GM19035 (cell line): Measurements from ENCODE around the gene ICA1L.

ENCODE experiments used
- ATAC-seq: cut with Tn5 transposase; IDR thresholded peaks from one replicate; pipeline ENCODE4 v1.9.1; 2021; ENCODE audit not compliant: unreplicated experiment

Gene ICA1L

DNA sequence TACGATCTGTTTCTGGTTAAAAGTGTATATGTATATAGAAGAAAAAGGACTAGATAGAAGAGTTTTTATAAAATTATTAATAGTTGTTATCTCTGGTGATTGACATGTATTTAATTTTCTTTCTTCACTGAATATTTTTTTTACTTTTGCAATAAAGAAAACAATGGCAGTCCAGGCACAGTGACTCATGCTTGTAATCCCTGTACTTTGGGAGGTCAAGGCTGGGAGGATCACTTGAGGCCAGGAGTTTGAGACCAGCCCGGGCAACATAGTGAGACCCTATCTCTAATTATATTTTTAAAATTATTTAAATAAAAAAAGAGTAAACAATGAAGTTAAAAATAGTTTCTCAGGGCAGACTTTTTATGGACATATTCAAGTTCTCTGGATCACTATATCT, 122.1 kb downstream of the ICA1L start:
- ATAC-seq: no peak

DNA sequence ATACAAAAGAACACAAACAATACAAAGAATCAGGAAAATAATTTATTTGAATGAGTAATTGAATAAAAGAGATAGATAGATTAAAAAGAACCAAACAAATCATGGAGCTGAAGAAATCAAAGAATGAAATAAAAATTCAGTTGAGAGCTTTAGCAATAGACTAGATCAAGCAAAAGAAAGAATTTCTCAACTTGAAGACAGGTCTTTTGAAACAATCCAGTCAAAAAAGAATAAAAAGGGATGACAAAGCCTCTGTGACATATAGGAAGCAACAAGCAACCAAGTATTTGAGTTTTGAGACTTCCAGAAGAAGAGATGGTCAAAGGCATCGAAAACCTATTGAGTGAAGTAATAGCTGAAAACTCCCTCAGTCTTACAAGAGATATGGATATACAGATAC, 128.0 kb downstream of the ICA1L start:
- no peak for ATAC-seq

DNA sequence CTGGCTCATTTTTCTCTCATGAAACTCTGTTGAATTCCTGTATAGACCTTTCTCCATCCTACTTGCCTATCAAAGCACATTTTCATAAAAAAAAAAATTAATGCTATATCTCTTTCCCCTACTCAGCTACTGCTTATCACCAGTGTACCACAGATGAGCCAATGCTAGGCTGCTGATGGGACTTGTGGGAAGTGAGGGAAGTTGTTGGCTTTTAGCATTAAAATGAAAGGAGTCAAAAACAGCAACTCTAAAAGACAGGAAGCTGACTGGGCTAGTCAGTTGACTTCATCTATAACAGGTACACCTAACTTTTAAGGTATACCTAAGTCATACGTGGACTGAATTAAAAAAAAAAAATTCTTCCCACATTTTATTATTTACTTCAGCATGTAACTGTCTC, 134.7 kb downstream of the ICA1L start:
- no peak for ATAC-seq

DNA sequence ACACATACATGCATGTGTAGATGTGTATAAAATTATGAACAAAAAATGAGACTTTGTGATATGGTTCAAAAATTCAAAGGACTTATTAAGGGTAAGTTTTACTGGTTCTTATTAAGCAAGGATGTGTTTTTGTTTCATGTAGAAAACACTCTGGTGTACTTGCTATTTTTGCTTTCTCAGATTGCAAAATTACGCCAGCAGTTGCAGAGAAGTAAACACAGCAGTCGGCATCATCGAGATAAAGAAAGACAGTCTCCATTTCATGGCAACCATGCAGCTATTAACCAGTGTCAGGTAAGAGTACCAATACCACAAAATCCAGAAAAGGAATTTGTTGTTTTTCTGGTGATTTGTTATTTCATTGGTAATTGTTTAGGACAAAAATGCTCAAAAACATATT, 145.5 kb downstream of the ICA1L start:
- no peak for ATAC-seq

DNA sequence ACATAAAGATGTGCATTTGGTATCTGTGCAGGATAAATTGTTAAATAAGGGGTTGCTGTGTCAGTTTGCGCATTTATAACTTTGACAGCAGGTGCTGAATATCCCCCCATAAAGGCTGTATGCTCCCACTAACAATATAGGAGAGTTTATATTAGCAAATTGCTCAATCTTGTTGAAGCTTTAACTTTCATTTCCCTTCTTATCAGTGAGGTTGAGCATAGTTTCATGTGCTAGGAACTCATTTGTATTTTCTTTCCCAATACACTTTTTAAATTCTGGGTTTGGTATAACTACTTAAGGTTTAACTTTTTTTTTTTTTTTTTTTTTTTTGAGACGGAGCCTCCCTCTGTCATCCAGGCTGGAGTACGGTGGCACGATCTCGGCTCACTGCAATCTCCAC, 147.8 kb downstream of the ICA1L start:
- ATAC-seq: no peak
